M059J (cell line): ENCODE data around the gene TMPRSS15. TPM values are rescaled to one million over a fixed set of nuclear protein-coding genes. Genes with fewer than 3 reads are reported as not detected.
A peak's percentile ranks its signal among the peaks of the same experiment; 100 is the strongest.
"Not testable (repeated sequence)": the region's sequence is repeated elsewhere in the genome, so short reads cannot be mapped to it uniquely, and the experiment has no call there.

ENCODE experiments used
- DNase-seq: peaks from one replicate; pipeline ENCODE4 v3.0.0-alpha.2; 2012; ENCODE audit warnings: low read depth
- total RNA-seq: library from RNA; depleted of rRNA; stranded (reverse); fragments of >200 nt; shearing (Covaris generic); gene quantifications from 2 replicates; pipeline ENCODE4 v1.2.3, GENCODE V29; 2014; rRNA removed

The TMPRSS15 gene
- total RNA-seq = 0.17 and 0.91 TPM in 2 replicates

DNA sequence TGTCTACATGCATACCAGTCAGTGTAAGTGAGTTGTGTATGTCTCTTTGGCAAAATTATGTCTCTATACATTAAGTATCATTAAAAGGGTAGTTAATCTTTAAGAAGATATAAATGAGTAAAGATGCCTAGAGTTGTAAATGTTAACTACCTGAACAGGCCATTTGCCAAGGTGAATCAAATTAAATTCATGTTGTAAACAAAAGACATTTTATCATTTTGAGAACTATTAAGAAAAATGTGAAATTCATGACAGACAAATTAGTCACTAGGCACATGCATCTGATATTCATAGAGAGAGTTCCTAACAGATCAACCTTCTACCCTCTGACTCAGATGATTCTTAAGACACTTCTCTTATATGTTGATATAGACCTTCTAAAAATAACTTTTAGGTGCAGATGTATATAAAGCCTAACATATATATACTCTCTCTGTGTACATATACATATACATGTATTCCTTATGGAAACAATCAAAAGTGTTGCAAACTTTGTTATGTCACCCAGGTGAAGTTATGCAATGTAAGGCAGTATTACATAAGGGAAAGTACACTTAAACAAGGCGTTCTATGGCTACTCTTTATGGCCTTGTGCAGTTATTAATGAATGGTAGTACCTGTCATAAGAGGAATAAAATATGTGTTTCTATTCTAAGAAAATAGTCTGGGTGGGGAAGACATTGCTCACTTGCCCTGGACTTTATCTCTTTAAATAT lies at the start of gene TMPRSS15:
Gene TMPRSS15 (minus strand): TSS at position 51 of the 716 bp plus-strand sequence. CDS start 163 bp downstream, outside the sequence.
- DNase-seq = no peak

DNA sequence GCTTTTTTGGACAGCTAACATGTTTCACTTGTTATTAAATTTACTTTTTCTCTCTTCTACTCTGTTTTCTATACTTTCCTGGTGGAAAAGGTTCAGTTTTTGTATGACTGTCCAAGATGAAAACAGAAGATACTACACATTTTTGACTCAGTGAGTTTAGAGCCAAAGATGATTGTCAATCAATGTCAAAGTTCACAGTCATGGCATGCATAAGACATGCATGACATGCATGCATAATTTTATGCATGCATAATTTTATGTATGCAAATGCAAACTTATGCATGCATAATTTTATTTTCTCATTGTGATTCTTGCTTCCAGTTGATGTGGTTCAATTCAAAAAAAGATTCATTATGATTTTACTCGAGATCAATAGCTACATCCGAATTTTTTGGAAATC lies 48.1 kb upstream of the TMPRSS15 start:
- DNase-seq = no peak

DNA sequence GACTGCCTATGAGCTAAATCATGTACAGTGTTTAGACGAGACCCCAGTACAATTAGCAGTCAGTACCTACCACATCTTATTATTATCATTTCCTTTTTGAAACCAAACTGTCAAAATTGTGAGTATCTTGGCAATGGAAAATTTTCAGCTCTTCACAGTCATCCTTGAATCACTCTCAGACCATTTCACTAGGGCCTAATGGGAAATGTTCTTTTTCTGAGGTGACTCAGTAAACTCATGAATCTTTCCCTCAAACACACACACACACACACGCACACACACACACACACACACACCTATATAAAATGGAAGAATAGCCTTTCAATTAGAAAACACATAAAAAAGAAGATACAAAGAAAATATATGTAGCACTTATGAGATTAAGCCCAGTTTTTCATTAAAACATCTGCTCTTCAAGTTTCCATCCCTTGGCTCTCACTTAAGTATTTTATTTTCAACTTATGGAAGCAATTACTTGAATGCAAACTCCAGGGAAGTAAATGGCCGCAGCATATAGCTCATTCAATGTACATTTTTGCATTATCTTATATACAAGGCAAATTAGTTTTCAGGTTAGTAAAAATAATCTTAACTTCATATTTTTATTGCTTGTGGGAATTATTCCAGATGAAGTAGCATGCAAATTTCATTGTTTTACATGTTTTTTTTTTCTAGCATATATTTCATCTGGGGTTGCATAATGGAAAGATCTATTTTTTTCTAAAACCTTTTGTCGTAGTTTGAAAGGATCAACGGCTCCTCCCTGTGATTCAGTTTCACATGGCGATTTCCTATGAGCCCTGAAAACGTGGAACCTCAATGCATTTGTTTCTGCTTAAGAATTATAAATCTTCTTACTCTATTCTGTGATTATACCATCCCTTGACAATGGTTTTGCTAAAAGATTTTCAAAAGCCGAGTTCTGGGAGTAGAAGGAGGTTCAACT lies 46.3 kb upstream of the TMPRSS15 start:
- no peak for DNase-seq

DNA sequence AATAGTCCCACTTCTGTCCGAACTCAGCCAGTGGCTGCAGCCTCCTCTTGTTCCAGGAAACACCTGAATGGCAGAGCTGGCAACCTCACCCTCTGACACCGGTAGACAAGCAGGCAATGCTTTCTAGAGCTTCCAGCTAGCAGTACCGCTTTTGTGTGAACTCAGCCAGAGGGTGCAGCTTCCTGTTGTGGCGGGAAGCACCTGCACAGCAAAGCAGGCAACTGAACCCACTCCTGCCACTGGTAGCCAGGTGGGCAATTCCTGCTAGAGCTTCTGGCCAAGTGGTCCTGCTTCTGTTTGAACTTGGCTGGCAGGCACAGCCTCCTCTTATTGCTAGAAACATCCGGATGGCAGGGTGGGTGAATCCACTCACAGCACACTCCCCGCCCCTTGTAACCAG lies 40.1 kb upstream of the TMPRSS15 start:
- DNase-seq = no peak

DNA sequence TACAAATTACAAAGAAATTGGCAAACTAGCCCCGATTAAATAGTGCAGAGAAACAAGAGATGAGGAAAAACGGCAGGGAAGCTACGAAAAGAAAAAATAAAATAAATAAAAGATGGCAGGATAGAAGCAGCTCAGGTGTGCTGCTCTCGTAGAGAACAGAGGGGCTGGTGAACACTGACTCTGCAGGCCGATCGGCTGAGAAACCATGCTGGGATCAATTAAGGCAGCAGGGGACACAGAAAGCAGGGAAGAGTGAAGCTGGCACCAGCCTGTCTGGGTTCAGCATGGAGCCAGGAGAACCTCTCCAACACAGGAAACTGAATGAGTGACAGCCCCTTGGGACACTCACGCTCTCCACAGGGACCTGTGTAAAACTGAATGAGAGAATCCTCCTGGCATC lies 39.5 kb upstream of the TMPRSS15 start:
- no peak for DNase-seq

DNA sequence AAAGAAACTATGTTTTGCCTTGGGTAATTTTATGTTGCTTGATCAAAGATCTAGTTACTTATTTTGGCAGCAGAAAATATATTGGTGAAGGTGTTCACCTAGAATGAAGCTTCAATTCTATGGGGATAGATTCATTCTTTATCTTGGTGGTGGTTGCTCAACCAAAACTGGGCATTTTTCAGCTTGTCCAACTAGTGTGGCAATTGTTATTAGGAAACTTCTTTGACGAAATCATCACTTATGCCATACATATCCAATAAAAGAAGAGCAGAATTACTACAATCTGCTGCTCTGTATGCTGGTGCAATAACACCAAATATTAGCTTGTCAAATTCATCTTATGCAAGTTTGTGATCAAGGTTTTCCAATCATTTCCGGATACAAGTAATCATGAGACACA lies 26.8 kb upstream of the TMPRSS15 start:
- no peak for DNase-seq

DNA sequence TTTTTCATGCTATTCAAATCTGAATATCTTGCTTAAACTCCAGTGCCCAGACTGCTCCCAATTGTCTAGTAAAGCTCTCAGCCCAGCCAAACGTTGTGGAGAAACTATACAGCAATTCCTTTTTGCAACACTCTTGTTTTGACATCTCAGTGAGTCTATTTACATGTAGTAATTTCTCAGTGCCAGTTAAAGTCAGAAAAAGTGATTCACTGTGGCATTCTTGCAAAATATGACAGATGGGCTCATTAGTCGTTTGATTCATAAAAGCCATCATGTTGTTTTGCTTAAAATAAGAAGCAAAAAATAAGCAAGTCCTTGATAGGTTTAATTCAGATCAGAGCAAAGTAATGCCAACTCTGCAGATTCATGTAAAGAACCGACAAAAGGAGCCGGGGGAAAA lies 20.7 kb upstream of the TMPRSS15 start:
- no peak for DNase-seq

DNA sequence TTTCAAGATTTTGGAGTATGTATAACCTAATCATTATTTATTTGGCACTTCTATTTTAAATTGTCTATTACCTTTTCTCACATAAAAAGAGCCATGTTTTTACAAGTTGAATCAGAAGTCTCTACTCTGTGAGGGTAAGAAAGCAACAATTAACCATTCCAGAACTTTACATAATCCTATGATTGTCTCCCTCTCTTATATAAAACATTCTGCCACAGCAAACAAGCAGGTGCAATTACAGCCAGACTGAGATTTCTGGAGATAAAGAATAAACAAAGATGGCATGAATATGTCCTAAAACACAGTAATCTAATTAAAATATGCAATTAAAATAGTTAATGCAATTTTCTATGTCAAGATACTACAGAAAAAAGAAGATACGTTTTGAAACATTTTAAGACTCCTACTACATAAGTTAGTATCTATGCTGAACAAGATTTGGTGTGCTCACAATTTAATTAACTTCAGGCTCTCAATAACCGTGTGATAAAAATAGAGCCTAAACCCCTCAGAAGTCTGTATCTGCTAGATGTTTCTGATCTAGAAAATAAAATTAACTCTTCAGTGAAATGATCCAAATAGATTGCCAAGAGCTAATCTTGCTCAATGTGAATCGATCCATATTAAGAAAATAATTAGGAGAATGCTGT lies 13.7 kb upstream of the TMPRSS15 start:
- no peak for DNase-seq

DNA sequence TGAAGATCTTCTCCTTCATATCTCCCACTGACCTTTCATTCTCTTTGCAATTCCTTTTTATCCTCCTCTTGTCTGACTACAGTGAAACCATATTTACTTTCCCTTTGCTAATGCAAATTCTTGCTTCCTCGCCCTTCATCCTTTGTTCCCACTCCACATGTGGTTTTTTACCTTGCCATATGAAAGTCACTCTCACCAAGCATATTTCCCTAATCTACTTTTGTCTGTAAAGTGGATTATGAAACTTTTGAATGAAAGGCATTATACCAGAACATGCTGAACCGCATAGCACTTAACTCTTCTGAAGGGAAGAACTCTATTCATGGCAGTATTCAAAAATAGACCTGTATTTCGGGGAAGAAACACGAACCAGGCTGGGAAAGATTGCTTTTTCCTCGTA lies 8.0 kb upstream of the TMPRSS15 start:
- DNase-seq = no peak

DNA sequence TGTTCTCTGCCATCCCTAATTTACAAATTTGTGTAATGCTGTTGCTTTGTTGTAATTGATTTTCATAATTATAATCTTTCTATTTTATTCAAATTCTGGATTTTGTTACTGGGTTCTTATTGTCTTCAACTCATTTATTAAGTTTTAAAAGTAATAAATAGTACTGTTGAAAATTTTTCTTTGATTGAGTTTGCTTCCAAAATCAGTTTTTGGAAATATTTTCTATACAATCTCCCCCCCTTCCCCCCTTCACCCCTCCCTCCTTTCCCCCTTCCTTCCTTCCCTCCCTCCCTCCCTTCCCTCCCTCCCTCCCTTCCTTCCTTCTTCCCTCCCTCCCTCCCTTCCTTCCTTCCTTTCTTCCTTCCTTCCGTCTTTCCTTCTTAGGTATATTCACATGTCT lies 6.0 kb upstream of the TMPRSS15 start:
- DNase-seq = no peak

DNA sequence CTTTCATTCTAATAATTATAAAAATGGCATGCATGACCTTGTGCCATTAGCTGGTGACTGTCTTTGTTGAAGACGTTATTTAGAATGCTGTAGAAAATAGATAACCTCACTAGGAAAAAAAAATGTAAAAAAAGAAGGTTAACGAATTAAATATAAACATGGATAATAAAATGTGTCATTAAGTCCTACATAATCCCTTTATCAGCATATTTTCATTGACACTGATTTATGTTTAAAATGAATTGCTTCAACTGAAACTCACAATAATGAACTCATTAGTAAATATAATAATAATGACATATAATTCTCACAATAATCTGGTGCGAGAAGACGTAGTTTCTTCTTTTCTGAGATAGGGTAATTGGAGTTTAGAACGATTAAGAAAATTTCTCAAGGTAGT lies 4.7 kb downstream of the TMPRSS15 start:
- no peak for DNase-seq

DNA sequence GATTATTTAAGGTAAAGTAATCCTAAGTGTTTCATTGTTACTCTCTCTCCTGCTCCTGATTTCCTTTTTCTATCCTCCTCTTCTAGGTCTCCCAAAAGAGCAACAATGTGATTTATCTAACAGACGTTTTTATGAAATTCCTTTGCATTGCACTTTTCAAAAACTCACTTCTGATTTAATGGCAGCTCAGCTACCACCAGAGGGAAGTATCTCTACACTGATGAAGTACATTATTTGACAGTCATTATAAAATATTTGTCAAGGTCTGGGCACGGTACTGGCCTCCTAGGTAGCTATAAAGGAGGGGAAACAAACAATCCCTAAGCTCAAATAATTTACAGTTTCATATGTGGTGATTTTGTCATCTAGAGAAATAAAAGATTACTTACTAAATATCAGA lies 15.6 kb downstream of the TMPRSS15 start:
- no peak for DNase-seq

DNA sequence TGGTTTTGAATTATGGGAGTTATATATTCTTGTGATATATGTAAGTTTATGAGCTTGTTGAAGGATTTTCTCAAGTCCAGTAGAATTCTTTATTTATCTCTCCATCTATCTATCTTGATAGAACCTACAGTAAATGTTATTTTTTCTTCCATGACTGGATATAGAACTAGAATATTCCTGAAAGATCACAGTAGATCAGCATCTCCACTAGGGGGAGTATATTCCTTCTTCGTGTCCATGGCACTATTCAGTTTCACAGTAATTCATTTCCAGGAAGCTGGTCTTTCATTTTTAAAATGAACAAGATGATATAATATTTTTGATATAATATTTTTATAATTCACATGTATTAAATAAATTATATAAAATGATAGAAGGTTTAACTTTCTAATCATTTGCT lies 18.8 kb downstream of the TMPRSS15 start:
- DNase-seq = peak; percentile 3

DNA sequence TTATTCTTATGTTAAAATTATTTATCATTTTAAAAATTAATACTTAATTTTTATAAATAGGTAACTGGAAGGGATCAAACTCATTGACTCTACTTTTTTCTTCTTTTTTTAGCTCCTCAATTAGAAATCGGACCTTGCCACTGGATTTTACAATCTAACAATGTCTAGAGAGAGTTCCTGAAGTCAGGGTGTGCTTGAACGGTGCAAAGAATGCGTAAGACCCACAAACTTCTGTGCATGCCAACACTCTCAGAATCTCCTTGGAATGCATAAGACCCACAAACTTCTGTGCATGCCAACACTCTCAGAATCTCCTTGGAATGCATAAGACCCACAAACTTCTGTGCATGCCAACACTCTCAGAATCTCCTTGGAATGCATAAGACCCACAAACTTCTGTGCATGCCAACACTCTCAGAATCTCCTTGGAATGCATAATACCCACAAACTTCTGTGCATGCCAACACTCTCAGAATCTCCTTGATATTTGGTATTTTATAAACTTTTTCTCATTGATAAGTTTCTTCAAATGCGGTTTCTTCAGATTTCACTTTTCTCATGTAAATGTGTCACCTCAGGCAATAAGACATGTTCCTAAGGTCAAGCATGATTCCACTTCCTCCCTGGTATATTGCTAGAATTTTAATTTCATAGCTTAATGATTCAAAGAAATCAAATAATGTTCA lies 20.5 kb downstream of the TMPRSS15 start:
- DNase-seq = not testable (repeated sequence)

DNA sequence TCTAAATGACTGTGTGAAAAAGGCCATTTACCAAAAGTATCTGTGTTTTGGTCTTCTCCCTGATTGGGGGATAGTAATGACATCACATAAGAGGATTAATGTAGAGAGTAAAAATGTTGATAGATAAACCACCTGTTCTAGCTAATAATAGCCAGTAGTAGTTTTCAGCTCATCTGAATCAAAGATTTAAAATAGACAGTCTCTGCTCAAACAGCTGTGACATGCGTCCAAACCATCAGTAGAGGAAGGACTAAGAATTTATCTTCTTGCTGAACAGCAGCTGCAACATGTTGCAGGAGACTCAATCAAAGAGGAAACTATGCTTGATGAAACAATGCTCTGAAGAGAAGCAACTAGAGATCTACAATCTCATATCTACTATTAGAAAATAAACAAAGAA lies 21.4 kb downstream of the TMPRSS15 start:
- DNase-seq = no peak

DNA sequence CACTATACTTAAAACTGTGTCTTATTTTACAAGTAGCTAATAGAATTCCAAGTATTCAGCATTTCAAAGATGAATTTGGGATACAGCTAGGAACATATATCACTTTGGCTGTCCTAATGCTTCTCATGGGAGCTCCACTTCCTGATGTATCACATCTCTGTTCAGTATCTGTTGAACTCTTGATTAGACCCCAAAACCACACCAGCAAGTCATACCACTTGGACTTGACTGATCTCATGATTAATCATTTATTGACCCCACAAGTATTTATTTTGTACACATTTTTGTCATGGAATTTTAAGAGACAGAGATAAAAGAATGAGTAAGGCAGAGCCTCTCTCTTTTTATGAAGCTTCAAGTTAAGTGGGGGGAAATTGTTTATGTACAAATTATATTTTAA lies 30.0 kb downstream of the TMPRSS15 start:
- DNase-seq = no peak

DNA sequence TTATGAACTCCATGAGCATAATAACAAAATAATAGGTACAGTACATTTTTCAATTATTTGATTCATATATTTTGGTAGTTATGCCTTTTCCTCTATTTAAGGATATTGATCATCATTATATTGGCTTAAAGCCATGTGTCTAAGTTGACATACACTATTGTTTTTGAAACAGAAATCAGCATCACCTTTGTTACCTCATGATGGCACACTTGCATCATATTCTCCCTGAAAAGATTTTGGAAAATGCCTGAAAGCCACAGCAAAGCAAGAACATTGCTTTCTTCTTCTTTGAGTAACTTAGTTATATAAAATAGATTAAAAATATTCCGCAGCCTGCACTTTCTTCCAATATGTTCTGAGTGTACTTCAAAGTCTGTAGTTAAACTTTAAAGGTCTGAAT lies 33.3 kb downstream of the TMPRSS15 start:
- no peak for DNase-seq

DNA sequence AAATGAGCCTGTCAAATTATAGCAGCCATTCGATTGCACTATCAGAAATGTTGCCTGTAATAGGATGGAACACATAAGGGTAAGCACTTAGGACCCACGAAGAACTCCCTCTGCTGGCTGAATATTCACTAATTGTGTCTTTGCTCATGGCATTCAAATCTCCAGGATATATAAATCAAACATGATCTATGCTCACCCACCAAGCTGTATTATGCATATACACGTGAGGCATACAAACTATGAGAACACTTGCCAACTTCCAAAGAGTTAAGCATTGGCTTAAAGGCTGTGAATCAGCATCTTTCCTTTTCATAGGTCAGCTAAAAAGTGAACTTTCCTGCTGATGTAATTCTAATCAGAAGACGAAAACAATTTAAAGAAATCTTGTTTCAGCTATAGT lies 34.5 kb downstream of the TMPRSS15 start:
- no peak for DNase-seq

DNA sequence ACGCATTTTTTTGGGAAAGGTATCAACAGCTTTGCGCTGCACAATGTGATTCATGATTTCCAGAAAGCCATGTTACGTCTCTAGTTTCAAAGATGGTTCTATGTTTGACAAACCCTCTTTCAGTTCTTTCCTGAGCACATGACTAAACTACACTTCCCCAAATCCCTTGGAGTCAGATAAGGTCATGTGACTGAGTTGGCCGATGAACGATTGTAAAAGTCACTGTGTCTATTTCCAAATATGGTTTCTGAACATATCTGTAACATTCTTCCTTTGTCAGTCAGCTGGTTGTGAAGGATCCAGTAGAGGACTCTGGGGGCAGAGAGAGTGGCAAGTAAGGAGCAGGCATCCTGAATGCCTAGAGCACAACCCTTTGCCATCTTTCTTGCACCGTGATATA lies 35.4 kb downstream of the TMPRSS15 start:
- DNase-seq = no peak

DNA sequence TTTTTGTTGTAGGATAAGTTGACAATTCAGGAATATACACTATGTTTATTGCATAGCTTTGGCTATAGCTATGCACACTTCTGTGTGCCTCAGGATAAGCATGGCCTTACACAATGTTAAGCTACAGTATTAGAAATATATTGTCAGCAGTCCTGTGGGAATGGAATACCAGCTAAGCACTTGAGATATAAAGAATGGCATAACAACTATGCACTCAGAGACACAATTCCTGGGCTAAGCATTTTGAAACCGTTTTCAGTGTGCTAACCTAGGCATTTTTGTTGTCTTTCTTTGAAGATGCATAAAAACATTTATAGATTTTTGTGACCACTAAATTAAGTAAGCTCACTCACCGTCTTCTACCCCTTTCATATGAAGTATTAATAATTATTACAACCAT lies 46.8 kb downstream of the TMPRSS15 start:
- DNase-seq = no peak

DNA sequence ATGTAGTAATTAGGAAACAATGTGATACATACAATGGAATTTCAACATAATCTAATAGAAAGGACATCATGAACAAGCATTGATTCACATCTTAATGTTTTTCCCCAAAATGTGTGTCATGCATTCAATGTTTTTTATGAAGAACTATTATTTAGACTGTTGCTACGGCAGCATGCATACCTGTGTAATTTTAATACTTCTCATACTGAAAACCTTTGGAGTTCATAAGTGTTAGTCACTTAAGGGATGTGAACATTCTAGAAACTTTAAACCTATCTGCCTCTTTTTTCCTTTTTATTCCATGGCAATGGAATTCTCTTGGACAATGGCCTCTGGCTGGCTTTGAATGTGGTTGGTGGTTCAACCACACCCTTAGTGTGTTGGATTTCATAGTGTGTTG lies 48.6 kb downstream of the TMPRSS15 start:
- no peak for DNase-seq

DNA sequence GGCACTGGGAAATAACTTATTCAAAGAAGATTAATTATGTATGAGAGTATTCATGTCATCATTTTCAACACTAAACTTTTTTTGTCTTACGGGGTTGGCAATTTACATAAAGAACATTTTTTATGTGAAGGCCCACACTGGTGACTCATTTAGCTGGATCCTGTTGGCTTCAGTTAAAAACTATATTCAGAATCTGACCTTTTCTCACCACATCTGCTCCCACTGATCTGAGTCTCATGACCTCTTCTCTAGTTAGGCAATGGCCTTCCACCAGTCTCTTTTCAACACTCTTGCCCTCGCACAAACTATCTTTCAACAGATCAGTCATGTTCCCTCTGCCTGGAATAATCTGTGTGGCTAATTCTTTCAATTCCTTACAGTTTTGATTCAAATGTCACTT lies 53.4 kb downstream of the TMPRSS15 start:
- DNase-seq = no peak
